Stimulated activated CD4-positive, alpha-beta T cell treated with anti-CD3 and anti-CD28 coated beads, Interleukin-4, amount 100 ng/mL, for 48 hours (primary cell): Measurements from ENCODE around the gene DSTN.

Source experiments
- DNase-seq, 2 donors: peaks; one replicate each; pipeline ENCODE4 v3.0.0-alpha.2; 2020; ENCODE audit warnings: low read depth in 2 of 2

Gene DSTN

GRCh38 chr20:17624070-17624469, 54.2 kb downstream of the DSTN start:
- no peak for DNase-seq

- no peak for DNase-seq
Observed at GRCh38 chr20:17624551-17625245, 54.8 kb downstream of the DSTN start.

- DNase-seq, result no peak
Observed at GRCh38 chr20:17625246-17626051, 55.6 kb downstream of the DSTN start.

GRCh38 chr20:17626217-17627007, 56.5 kb downstream of the DSTN start:
- no peak for DNase-seq

- DNase-seq, result no peak
Observed at GRCh38 chr20:17627101-17627955, 57.5 kb downstream of the DSTN start.

GRCh38 chr20:17628101-17628841, 58.4 kb downstream of the DSTN start:
- no peak for DNase-seq

GRCh38 chr20:17629025-17629424, 59.1 kb downstream of the DSTN start:
- no peak for DNase-seq

- DNase-seq, result no peak
Observed at GRCh38 chr20:17629678-17630089, 59.8 kb downstream of the DSTN start.

- DNase-seq, result no peak
Observed at GRCh38 chr20:17630151-17630805, 60.4 kb downstream of the DSTN start.

GRCh38 chr20:17630806-17631195, 60.9 kb downstream of the DSTN start:
- no peak for DNase-seq

GRCh38 chr20:17631576-17632319, 61.9 kb downstream of the DSTN start:
- DNase-seq, result no peak

- no peak for DNase-seq
Observed at GRCh38 chr20:17633221-17633849, 63.5 kb downstream of the DSTN start.

- no peak for DNase-seq
Observed at GRCh38 chr20:17633850-17634500, 64.1 kb downstream of the DSTN start.

GRCh38 chr20:17634661-17635331, 64.9 kb downstream of the DSTN start:
- DNase-seq, result no peak

- DNase-seq, result no peak
Observed at GRCh38 chr20:17635332-17636244, 65.7 kb downstream of the DSTN start.

- DNase-seq, result no peak
Observed at GRCh38 chr20:17636523-17637412, 66.9 kb downstream of the DSTN start.
